ENCODE data around the gene PPP1R27.

PPP1R27 gene

DNA sequence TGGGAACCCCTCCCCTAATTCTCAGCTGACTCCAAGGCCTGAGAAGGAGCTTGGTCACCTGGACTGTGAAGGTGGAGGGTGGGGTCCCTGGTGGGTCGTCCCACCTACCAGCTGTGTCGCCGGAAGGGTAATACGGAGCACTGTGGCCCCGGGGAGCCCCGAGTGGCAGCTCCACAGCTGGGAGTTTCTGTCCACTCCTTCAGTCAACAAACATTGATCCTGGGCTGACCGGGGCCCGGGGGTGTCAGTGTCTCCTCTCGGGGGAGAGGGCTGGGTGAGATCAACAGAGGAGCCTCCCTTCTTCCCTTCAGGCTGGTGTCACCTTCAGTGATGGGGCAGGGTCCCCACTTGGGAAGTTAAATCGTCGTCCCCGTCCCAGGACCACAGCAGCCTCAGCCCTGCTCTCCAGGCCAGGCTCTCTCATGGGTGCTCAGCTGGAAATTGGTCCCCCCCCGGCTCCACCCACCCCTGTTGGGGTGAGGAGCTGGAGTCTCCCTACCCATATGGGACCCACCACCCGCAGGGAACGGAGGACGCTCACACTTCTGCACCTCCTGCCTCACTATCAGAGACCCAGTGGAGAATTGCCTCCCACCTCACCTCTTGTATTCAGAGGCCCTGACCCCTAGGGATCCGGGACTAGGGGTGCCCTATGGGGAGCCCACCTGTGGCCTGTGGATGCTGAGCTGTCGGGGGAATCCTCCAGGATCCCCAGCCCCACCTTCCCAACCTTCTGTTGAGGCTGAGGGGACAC is 29.0 kb downstream of the PPP1R27 start:
- TF ChIP-seq CTCF (IDR thresholded peaks at IDR 0.05; ENCODE audit: low read depth, low read length, missing control alignments), result no peak
- no peak overlapping the region for H3K4me3 ChIP-seq (ENCODE audit: low read depth, low read length)
- in situ Hi-C loops (cut with HindIII; ENCODE audit: low sequenced_read_pairs), result no loop called here
- no peak for DNase-seq (ENCODE audit: low read depth)

- no peak for TF ChIP-seq CTCF (IDR thresholded peaks at IDR 0.05; ENCODE audit: low read depth, low read length, missing control alignments)
- in situ Hi-C loops (cut with HindIII; ENCODE audit: low sequenced_read_pairs), result no loop called here
- no peak for DNase-seq (ENCODE audit: low read depth)
- no peak overlapping the region for H3K4me3 ChIP-seq (ENCODE audit: low read depth, low read length)
Observed at GRCh38 chr17:81804559-81805399, 30.1 kb downstream of the PPP1R27 start.

DNA sequence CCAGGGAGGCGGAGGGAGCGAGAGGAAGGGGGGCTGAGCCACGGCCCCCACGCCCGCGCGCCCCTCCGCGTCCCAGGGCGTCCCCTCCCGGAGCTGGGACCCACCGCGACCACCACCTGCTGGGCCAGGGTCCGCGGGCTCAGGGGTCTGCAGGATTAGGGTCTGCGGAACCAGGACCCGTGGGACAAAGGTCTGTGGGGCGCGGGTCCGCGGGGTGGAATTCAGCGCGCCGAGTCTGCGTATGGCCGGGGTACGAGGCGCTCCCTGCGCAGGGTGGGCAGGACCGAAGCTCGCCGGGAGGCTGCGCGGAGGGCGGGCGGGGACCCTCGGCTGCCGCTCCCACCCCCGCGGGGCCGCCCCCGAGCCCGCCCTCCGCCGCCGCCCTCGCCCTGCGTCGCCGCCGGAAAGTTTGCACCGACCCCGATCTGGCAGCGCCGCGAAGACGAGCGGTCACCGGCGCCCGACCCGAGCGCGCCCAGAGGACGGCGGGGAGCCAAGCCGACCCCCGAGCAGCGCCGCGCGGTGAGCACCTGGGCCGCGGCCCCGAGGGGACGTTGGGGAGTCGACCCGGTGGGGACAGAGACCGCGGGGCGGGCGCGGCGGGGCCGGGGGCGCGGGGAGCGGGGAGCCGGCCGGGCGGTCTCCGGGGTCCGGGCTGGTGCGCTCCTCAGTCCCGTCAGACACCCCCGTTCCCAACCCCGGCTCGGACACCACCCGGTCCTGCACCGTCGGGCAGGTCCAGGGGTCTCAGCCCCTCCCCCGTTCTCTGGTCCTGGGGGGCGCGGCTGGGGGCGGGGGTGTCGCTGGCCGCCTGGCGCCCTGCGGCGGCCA is 30.9 kb downstream of the PPP1R27 start, which contains the start of gene GCGR:
Gene GCGR, plus strand, starts transcription at position 423 of the 831 bp plus-strand sequence. CDS start 4,869 bp downstream, outside the sequence.
- H3K4me3 ChIP-seq (ENCODE audit: low read depth, low read length), result no peak within 1 kb of the TSS
- in situ Hi-C loops (cut with HindIII; ENCODE audit: low sequenced_read_pairs), result no loop called here
- DNase-seq (ENCODE audit: low read depth), result no peak
- TF ChIP-seq CTCF (IDR thresholded peaks at IDR 0.05; ENCODE audit: low read depth, low read length, missing control alignments), result no peak

DNA sequence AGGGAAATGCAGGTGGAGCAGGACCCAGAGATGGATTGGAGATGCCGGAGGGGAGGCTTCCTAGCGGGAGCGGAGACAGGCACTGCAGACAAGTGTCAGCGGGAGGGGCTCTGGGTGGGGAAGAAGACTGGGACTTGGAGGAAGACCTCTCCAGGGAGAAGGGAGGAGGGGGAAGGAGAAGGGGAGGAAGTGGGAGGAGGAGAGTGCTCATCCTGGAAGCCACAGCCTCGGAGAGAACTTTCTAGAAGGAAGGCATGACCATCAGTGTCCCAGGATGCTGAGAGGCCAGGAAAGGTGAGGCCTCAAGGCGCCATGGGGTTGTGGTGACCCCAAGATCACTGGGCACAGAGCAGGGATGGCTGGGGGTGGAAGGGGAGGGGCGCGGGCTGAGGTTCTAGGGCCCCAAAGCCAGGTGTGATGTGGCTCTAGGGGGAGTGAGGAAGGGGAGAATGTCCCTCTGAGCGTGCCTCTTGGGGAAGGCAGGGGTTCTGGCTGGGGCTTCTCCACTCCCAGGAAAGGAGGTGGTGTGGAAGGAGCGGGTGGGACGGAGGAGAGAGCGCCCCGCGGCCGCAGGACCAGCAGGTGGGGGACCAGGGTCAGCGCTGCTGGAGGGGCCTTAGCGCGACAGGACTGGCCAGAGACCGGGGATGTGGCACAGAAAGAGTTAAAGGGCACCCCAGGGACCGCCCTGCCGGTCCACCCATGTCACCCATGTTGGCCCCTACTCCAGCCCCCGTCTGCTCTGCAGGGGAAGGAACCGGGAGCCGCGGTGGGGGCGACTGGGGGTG is 31.8 kb downstream of the PPP1R27 start:
- DNase-seq (ENCODE audit: low read depth), result no peak
- no peak overlapping the region for H3K4me3 ChIP-seq (ENCODE audit: low read depth, low read length)
- in situ Hi-C loops (cut with HindIII; ENCODE audit: low sequenced_read_pairs), result no loop called here
- no peak for TF ChIP-seq CTCF (IDR thresholded peaks at IDR 0.05; ENCODE audit: low read depth, low read length, missing control alignments)

- DNase-seq (ENCODE audit: low read depth), result no peak
- TF ChIP-seq CTCF (IDR thresholded peaks at IDR 0.05; ENCODE audit: low read depth, low read length, missing control alignments), result no peak
- H3K4me3 ChIP-seq (ENCODE audit: low read depth, low read length), result no peak overlapping the region
- in situ Hi-C loops (cut with HindIII; ENCODE audit: low sequenced_read_pairs), result no loop called here
Observed at GRCh38 chr17:81802048-81802758, 32.6 kb downstream of the PPP1R27 start.
